CD4-positive, CD25-positive, alpha-beta regulatory T cell (primary cell): ENCODE measurements around the gene BPTF. TPM values are rescaled to one million over a fixed set of nuclear protein-coding genes. Genes with fewer than 3 reads are reported as not detected.

ENCODE experiments used
- ATAC-seq, 2 donors: fragments of 150-1000 bp; cut with Tn5 transposase; one replicate each; pipeline ENCODE4 v1.10.0; 2021; ENCODE audit warnings: low read depth in 2 of 2, moderate number of reproducible peaks in 2 of 2, moderate library complexity in 1 of 2
- DNase-seq, 3 donors: peaks; one replicate each; pipeline versions ENCODE4 v3.0.0 to v3.0.0-alpha.2; 2012 to 2022; ENCODE audit warnings: mixed read lengths in 1 of 3
- H3K27ac ChIP-seq: one replicate; pipeline ENCODE4 v1.7.0; 2013; ENCODE audit warnings: mild to moderate bottlenecking, low read length; ENCODE audit not compliant: insufficient read depth, poor library complexity, severe bottlenecking
- H3K27me3 ChIP-seq: one replicate; pipeline ENCODE4 v1.7.0; 2013; ENCODE audit warnings: low read length; ENCODE audit not compliant: control insufficient read depth, insufficient read depth
- H3K36me3 ChIP-seq: one replicate; pipeline ENCODE4 v1.7.0; 2013; ENCODE audit warnings: mild to moderate bottlenecking, low read length, moderate library complexity; ENCODE audit not compliant: control insufficient read depth, insufficient read depth
- H3K4me1 ChIP-seq: 2 replicates; pipeline ENCODE4 v1.7.0; 2013; ENCODE audit warnings: mild to moderate bottlenecking, low read length; ENCODE audit not compliant: insufficient read depth, control insufficient read depth, poor library complexity, severe bottlenecking
- H3K4me3 ChIP-seq: one replicate; pipeline ENCODE4 v1.7.0; 2013; ENCODE audit warnings: low read depth, mild to moderate bottlenecking, low read length, moderate library complexity
- H3K9me3 ChIP-seq, 2 experiments: 1 replicate in 1 of 2; 2 replicates in 1 of 2; pipeline ENCODE4 v1.7.0; 2013; ENCODE audit warnings: low read length in 2 of 2, mild to moderate bottlenecking in 1 of 2, moderate library complexity in 1 of 2; ENCODE audit not compliant: control insufficient read depth in 2 of 2
- H3K27ac Mint-ChIP-seq, 3 donors: one replicate each; pipeline ENCODE4 v1.8.0; 2020 to 2022; ENCODE audit warnings: mild to moderate bottlenecking in 3 of 3, mixed read lengths in 3 of 3, moderate library complexity in 2 of 3
- H3K27me3 Mint-ChIP-seq: one replicate; pipeline ENCODE4 v1.8.0; 2022; ENCODE audit warnings: mild to moderate bottlenecking, mixed read lengths
- H3K36me3 Mint-ChIP-seq: one replicate; pipeline ENCODE4 v1.8.0; 2020; ENCODE audit warnings: mixed read lengths
- H3K4me1 Mint-ChIP-seq, 4 donors: one replicate each; pipeline ENCODE4 v1.8.0; 2020 to 2022; ENCODE audit warnings: mixed read lengths in 4 of 4, mild to moderate bottlenecking in 1 of 4
- H3K4me3 Mint-ChIP-seq, 4 donors: one replicate each; pipeline ENCODE4 v1.8.0; 2020 to 2022; ENCODE audit warnings: mild to moderate bottlenecking in 4 of 4, mixed read lengths in 4 of 4, moderate library complexity in 3 of 4
- H3K9me3 Mint-ChIP-seq, 7 donors: one replicate each; pipeline ENCODE4 v1.8.0; 2020 to 2022; ENCODE audit warnings: mixed read lengths in 7 of 7, mild to moderate bottlenecking in 3 of 7, moderate library complexity in 2 of 7
- polyA plus RNA-seq, 4 donors: library from polyadenylated mRNA; unstranded; fragments of 300-500 nt; fragmentation: Illumina TruSeq; gene quantifications; one replicate each; pipeline ENCODE4 v1.2.3, GENCODE V29; 2021
- total RNA-seq: library from RNA; stranded (reverse); gene quantifications from one replicate; pipeline ENCODE4 v1.2.3, GENCODE V29; 2022

The BPTF gene
- total RNA-seq (157 TPM), polyA plus RNA-seq (10 to 100 TPM in 2 of 4 donors, 1 to 10 TPM in 2; 7.5 to 13.5 (median 11.0) TPM)

GRCh38 chr17:67824735-67825626 is at the start of gene BPTF:
Gene BPTF, plus strand, starts transcription at chr17:67825503. Its CDS starts 222 bp downstream, at chr17:67825725.
- Histone ChIP-seq H3K4me3 (peak within 1 kb of the TSS; percentile 86), H3K27ac (peak within 1 kb of the TSS; percentile 73), H3K27me3 (no peaks in the 10 kb centered on the region), H3K4me1 (peaks cover 40% of the 10 kb centered on the region), H3K36me3 (no peaks in the 10 kb centered on the region), H3K9me3 (no peaks in the 10 kb centered on the region)
- Mint-ChIP-seq H3K4me1 (peaks cover 7 to 40% (median 29%) of the 10 kb centered on the region in 4 donors), H3K27me3 (peaks cover 40% of the 10 kb centered on the region), H3K36me3 (no peaks in the 10 kb centered on the region), H3K4me3 (peak within 1 kb of the TSS; percentile 98 to 100 (median 98)), H3K9me3 (peaks cover 0 to 2% (median 0%) of the 10 kb centered on the region in 7 donors), H3K27ac (peak within 1 kb of the TSS; percentile 91 to 98 (median 94))
- ATAC-seq = peak; percentile 83 to 88
- DNase-seq = peak; percentile 87 to 93 (median 91)

GRCh38 chr17:67779098-67779672 is 46.1 kb upstream of the BPTF start:
- peaks cover 8% of the 10 kb centered on the region for H3K27me3 Mint-ChIP-seq

GRCh38 chr17:67784364-67785121 is 40.8 kb upstream of the BPTF start:
- H3K9me3 ChIP-seq = no peaks in the 10 kb centered on the region
- H3K36me3 ChIP-seq = no peaks in the 10 kb centered on the region
- H3K4me1 ChIP-seq = no peaks in the 10 kb centered on the region
- H3K4me3 Mint-ChIP-seq = no peak overlapping the region
- H3K27ac ChIP-seq = no peak overlapping the region
- H3K27me3 ChIP-seq = no peaks in the 10 kb centered on the region
- H3K4me1 Mint-ChIP-seq = no peaks in the 10 kb centered on the region
- H3K27me3 Mint-ChIP-seq = peaks cover 15% of the 10 kb centered on the region
- no peaks in the 10 kb centered on the region for H3K36me3 Mint-ChIP-seq
- DNase-seq (no peak), ATAC-seq (no peak)
- H3K4me3 ChIP-seq = no peak overlapping the region
- no peak overlapping the region for H3K27ac Mint-ChIP-seq
- H3K9me3 Mint-ChIP-seq = peaks cover 0 to 8% (median 0%) of the 10 kb centered on the region in 7 donors

More at GRCh38 chr17:67779098-67779672, 46.1 kb upstream of the BPTF start:
- no peak overlapping the region for H3K4me3 Mint-ChIP-seq
- no peaks in the 10 kb centered on the region for H3K27me3 ChIP-seq
- H3K36me3 ChIP-seq = no peaks in the 10 kb centered on the region
- H3K27ac Mint-ChIP-seq = peak overlapping the region in 1 of 3 donors; percentile 71
- DNase-seq = peak in 1 of 3 donors; percentile 26
- no peaks in the 10 kb centered on the region for H3K36me3 Mint-ChIP-seq
- no peaks in the 10 kb centered on the region for H3K4me1 ChIP-seq
- ATAC-seq = no peak
- H3K4me3 ChIP-seq = no peak overlapping the region
- peaks cover 0 to 2% (median 0%) of the 10 kb centered on the region in 7 donors for H3K9me3 Mint-ChIP-seq
- H3K9me3 ChIP-seq = no peaks in the 10 kb centered on the region
- H3K4me1 Mint-ChIP-seq = no peaks in the 10 kb centered on the region
- H3K27ac ChIP-seq = no peak overlapping the region

- H3K4me3 ChIP-seq = no peak overlapping the region
- no peaks in the 10 kb centered on the region for H3K4me1 ChIP-seq
- no peak overlapping the region for H3K27ac ChIP-seq
- ATAC-seq (no peak), DNase-seq (no peak)
- no peaks in the 10 kb centered on the region for H3K4me1 Mint-ChIP-seq
- peaks cover 15% of the 10 kb centered on the region for H3K27me3 Mint-ChIP-seq
- no peaks in the 10 kb centered on the region for H3K9me3 ChIP-seq
- H3K27me3 ChIP-seq = no peaks in the 10 kb centered on the region
- H3K36me3 ChIP-seq = no peaks in the 10 kb centered on the region
- H3K4me3 Mint-ChIP-seq = no peak overlapping the region
- H3K27ac Mint-ChIP-seq = no peak overlapping the region
- peaks cover 0 to 8% (median 0%) of the 10 kb centered on the region in 7 donors for H3K9me3 Mint-ChIP-seq
- no peaks in the 10 kb centered on the region for H3K36me3 Mint-ChIP-seq
Observed at GRCh38 chr17:67785122-67785477, 40.2 kb upstream of the BPTF start.

- Mint-ChIP-seq H3K27me3 (peaks cover 15% of the 10 kb centered on the region), H3K4me3 (no peak overlapping the region), H3K9me3 (peaks cover 0 to 8% (median 0%) of the 10 kb centered on the region in 7 donors), H3K4me1 (no peaks in the 10 kb centered on the region), H3K27ac (no peak overlapping the region), H3K36me3 (no peaks in the 10 kb centered on the region)
- Histone ChIP-seq H3K27ac (no peak overlapping the region), H3K9me3 (no peaks in the 10 kb centered on the region), H3K4me1 (no peaks in the 10 kb centered on the region), H3K36me3 (no peaks in the 10 kb centered on the region), H3K4me3 (no peak overlapping the region), H3K27me3 (no peaks in the 10 kb centered on the region)
- ATAC-seq = no peak
- DNase-seq = no peak
Observed at GRCh38 chr17:67785504-67785903, 39.8 kb upstream of the BPTF start.

- H3K4me1 Mint-ChIP-seq = no peaks in the 10 kb centered on the region
- Histone ChIP-seq H3K4me3 (no peak overlapping the region), H3K4me1 (no peaks in the 10 kb centered on the region), H3K27ac (no peak overlapping the region), H3K36me3 (no peaks in the 10 kb centered on the region), H3K9me3 (no peaks in the 10 kb centered on the region), H3K27me3 (no peaks in the 10 kb centered on the region)
- H3K27me3 Mint-ChIP-seq = peaks cover 8% of the 10 kb centered on the region
- no peaks in the 10 kb centered on the region for H3K36me3 Mint-ChIP-seq
- no peak overlapping the region for H3K4me3 Mint-ChIP-seq
- H3K27ac Mint-ChIP-seq = no peak overlapping the region
- H3K9me3 Mint-ChIP-seq = no peaks in the 10 kb centered on the region
- ATAC-seq = peak; percentile 37 to 55
- peak; percentile 6 to 60 (median 14) for DNase-seq
Observed at GRCh38 chr17:67800495-67800928, 24.8 kb upstream of the BPTF start.

- no peak overlapping the region for H3K27ac ChIP-seq
- Mint-ChIP-seq H3K4me3 (no peak overlapping the region), H3K4me1 (no peaks in the 10 kb centered on the region), H3K36me3 (no peaks in the 10 kb centered on the region), H3K27me3 (peaks cover 5% of the 10 kb centered on the region), H3K27ac (no peak overlapping the region), H3K9me3 (no peaks in the 10 kb centered on the region)
- DNase-seq (no peak), ATAC-seq (no peak)
- no peaks in the 10 kb centered on the region for H3K4me1 ChIP-seq
- no peaks in the 10 kb centered on the region for H3K9me3 ChIP-seq
- H3K36me3 ChIP-seq = no peaks in the 10 kb centered on the region
- no peak overlapping the region for H3K4me3 ChIP-seq
- H3K27me3 ChIP-seq = no peaks in the 10 kb centered on the region
Observed at GRCh38 chr17:67801626-67802175, 23.6 kb upstream of the BPTF start.
